GM12878 (cell line): ENCODE results near the gene GLMP.

Source experiments
- CTCF ChIP-seq, 3 experiments: IDR thresholded peaks in 2 of 3; conservative IDR thresholded peaks in 1 of 3; 2 replicates each; pipeline ENCODE4 v1.5.1; 2011; ENCODE audit warnings: low read depth in 3 of 3, low read length in 3 of 3, mild to moderate bottlenecking in 3 of 3, control low read depth in 2 of 3, moderate library complexity in 2 of 3, inconsistent platforms in 1 of 3, mixed read lengths in 1 of 3; ENCODE audit not compliant: control insufficient read depth in 2 of 3, insufficient read depth in 1 of 3; ENCODE audit errors: extremely low read depth in 1 of 3
- EP300 ChIP-seq, 2 experiments: fragments of 150-350 bp in 1 of 2; IDR thresholded peaks; 2 replicates each; pipeline ENCODE4 v1.6.1; 2011 to 2012; ENCODE audit warnings: low read depth in 2 of 2, low read length in 2 of 2, borderline replicate concordance in 1 of 2, improper control_type of control experiment in 1 of 2, inconsistent platforms in 1 of 2; ENCODE audit not compliant: control insufficient read depth in 1 of 2
- FOXM1 ChIP-seq: IDR thresholded peaks from 2 replicates; pipeline ENCODE4 v1.6.1; 2012; ENCODE audit warnings: low read depth, mild to moderate bottlenecking, inconsistent platforms, low read length, moderate library complexity
- RFX5 ChIP-seq: IDR thresholded peaks from 2 replicates; pipeline ENCODE4 v1.6.1; 2011; ENCODE audit warnings: low read depth, low read length, improper control_type of control experiment
- TARDBP ChIP-seq: IDR thresholded peaks from 2 replicates; pipeline ENCODE4 v1.6.1; 2016; ENCODE audit warnings: borderline replicate concordance
- ZBTB40 ChIP-seq: fragments of 450-650 bp; IDR thresholded peaks from 2 replicates; pipeline ENCODE4 v1.6.1; 2016; ENCODE audit warnings: mild to moderate bottlenecking, moderate library complexity, borderline replicate concordance
- ZNF592 ChIP-seq: fragments of 450-650 bp; IDR thresholded peaks from 2 replicates; pipeline ENCODE4 v1.6.1; 2017; ENCODE audit warnings: mild to moderate bottlenecking, moderate library complexity
- TF ChIP-seq, protein P1 (sequence below): IDR thresholded peaks from 2 replicates; pipeline ENCODE4 v1.6.1; 2011; ENCODE audit warnings: mild to moderate bottlenecking, low read depth, low read length, moderate library complexity; ENCODE audit not compliant: insufficient replicate concordance

GRCh38 chr1:156263288-156263655 is 32.2 kb downstream of the GLMP start:
- TF ChIP-seq ZBTB40 (no peak), CTCF (IDR thresholded peaks at IDR 0.05 in 2 of 3, conservative IDR thresholded peaks at IDR 0.05 in 1 of 3; ENCODE audit: control insufficient read depth in 2 of 3, extremely low read depth in 1 of 3, insufficient read depth in 1 of 3, low read depth in 3 of 3, low read length in 3 of 3) (no peak), EP300 (IDR thresholded peaks at IDR 0.05; ENCODE audit: borderline replicate concordance in 1 of 2, control insufficient read depth in 1 of 2, low read depth in 2 of 2, low read length in 2 of 2) (no peak), RFX5 (no peak), FOXM1 (no peak), TARDBP (no peak), ZNF592 (no peak)
- TF ChIP-seq, protein P1, sequence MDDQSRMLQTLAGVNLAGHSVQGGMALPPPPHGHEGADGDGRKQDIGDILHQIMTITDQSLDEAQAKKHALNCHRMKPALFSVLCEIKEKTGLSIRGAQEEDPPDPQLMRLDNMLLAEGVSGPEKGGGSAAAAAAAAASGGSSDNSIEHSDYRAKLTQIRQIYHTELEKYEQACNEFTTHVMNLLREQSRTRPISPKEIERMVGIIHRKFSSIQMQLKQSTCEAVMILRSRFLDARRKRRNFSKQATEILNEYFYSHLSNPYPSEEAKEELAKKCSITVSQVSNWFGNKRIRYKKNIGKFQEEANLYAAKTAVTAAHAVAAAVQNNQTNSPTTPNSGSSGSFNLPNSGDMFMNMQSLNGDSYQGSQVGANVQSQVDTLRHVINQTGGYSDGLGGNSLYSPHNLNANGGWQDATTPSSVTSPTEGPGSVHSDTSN, result no peak
